GM12872 (cell line): ENCODE results near the gene OR52N2.

ENCODE experiments used
- TF ChIP-seq, protein P1 (sequence below): IDR thresholded peaks from 3 replicates; pipeline ENCODE4 v1.5.1; 2011; ENCODE audit warnings: low read depth, mild to moderate bottlenecking, low read length, moderate library complexity; ENCODE audit not compliant: insufficient read depth

Gene OR52N2

DNA sequence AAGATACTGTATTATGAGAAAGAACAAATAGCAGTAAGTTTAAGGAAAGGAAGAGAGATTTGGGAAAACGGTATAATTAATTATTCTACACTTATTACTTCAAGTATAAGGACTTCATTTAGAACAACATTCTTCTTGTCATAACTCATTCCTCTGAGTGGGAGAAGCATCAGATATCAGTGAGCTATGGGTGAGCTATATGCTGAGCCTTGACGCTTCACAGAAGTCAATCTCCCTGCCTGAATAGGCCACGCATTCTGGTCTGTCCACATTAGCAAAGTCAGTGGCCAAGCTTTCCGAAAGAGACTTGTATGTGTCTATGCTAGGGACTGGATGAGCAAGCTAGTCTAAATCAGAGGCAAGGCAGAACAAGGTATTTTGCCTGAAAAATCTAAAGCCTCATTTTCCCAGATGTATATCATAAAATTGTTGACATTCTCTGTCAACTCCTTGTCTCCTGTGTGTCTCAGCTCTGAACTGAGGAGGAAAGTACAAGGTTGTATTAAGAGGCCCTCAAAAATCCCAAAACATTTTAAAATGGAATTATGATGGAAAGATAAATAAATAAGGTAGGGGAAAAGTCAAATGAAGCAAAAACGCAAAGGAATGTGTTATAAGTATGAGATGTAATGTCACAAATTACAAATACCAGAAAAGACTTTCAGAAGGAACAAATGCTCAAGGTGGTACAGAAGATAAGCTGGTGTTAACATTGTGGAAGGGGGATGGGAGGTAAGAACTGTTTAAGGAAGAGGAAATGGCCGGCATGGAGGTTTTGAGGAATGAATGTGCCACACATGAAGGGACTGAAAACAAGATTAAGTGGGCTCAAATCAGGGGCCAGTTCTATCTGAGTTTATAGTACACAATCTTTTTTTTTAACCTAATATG lies 1.4 kb downstream of the OR52N2 start:
- TF ChIP-seq, protein P1, sequence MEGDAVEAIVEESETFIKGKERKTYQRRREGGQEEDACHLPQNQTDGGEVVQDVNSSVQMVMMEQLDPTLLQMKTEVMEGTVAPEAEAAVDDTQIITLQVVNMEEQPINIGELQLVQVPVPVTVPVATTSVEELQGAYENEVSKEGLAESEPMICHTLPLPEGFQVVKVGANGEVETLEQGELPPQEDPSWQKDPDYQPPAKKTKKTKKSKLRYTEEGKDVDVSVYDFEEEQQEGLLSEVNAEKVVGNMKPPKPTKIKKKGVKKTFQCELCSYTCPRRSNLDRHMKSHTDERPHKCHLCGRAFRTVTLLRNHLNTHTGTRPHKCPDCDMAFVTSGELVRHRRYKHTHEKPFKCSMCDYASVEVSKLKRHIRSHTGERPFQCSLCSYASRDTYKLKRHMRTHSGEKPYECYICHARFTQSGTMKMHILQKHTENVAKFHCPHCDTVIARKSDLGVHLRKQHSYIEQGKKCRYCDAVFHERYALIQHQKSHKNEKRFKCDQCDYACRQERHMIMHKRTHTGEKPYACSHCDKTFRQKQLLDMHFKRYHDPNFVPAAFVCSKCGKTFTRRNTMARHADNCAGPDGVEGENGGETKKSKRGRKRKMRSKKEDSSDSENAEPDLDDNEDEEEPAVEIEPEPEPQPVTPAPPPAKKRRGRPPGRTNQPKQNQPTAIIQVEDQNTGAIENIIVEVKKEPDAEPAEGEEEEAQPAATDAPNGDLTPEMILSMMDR: no peak

- TF ChIP-seq, protein P1: no peak
Observed at GRCh38 chr11:5815534-5815933, 6.8 kb downstream of the OR52N2 start.

DNA sequence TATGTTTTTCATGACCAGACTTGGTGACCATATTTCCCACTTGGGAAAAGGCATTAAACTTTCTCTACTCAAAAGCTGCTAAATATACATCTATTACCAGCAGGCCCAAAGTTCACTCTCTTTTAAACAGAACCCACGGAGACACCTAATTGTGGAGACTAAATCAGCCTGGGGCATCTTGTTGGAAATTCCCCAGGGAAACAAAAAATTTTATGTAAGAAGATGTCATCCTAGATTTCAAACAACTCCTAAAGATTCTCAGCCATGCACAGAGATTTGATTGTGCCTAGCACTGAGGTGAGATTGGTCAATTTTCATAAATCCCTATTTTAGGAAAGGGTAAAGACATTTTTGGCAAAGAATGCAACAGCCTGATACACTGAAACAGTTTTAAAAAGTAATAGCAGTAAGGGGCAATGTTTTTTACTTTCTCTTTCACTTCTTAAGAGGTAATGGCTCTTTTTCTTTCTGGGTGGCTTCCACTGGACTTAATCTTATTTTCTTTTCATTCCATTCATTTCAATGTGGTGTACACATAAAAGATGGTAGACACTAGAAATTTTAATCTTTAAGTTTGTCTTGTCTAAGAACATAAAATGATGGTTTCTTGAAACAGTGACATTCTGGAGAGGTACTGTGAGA lies 9.6 kb downstream of the OR52N2 start:
- TF ChIP-seq, protein P1: no peak

DNA sequence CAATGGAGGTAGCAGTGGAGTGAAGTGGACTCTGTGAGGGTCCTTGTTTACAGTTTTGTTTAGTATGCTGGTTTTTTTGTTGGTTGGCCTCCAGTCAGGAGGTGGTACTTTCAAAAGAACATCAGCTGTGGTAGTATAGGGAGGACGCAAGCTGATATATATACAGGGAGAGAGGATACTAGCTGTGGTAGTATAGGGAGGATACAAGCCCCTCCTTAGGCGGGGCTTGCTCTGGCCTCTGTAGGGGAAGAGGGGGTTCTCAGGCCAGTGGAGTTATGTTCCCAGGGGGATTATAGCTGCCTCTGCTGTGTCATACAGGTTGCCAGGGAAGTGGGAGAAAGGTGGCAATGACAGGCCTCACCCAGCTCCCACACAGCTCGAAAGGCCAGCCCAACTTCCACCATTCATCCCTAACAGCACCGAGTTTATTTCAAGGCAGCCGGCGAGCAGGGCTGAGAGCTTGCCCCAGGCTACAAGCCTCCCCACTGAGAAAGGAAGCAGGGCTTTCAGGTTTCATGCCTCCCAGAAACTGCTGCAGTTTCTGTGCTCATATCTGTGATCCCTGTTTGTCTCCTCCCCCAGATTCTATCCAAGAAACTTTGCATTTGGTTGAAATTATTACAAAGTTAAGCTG lies 22.6 kb downstream of the OR52N2 start:
- TF ChIP-seq, protein P1: no peak

- TF ChIP-seq, protein P1: no peak
Observed at GRCh38 chr11:5833446-5833845, 24.7 kb downstream of the OR52N2 start.

DNA sequence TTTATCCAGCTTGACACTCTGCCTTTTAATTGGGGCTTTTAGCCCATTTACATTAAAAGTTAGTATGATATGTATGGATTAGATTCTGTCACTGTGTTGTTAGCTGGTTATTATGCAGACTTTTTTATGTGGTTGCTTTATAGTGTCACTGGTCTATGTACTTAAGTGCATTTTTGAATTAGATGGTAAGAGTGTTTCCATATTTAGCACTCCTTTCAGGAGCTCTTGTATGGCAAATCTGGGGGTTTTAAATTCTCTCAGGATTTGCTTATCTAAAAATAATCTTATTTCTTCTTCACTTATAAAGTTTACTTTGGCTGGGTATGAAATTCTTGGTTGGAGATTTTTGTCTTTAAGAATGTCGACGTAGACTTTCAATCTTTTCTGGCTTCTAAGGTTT lies 29.0 kb downstream of the OR52N2 start:
- TF ChIP-seq, protein P1: no peak

DNA sequence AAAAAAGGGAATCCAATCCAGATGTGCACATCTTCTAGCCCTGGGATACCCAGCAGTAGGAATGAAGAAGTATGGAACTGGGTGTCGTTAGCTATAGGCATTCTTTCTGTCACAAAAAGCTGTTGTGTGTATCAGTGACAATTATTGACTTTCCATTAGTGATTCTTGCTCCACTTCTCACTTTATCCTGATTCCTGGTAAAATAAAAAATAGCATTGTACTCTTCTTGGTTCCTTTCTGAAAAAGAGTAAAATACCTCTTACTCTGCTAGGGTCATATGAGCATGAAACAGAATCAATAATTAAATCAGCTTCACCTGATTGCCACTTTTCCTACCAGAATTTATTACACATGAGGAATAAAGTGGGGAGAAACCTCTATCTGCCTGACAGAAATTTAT lies 33.1 kb downstream of the OR52N2 start, which contains the start of gene OR52E6:
Gene OR52E6 (minus strand): TSS at position 101 of the 400 bp plus-strand sequence. CDS start 0 bp downstream, at position 101.
- TF ChIP-seq, protein P1: no peak
